ENCODE measurements around the gene RPLP2.
A peak's percentile ranks its signal among the peaks of the same experiment; 100 is the strongest.

The RPLP2 gene

DNA sequence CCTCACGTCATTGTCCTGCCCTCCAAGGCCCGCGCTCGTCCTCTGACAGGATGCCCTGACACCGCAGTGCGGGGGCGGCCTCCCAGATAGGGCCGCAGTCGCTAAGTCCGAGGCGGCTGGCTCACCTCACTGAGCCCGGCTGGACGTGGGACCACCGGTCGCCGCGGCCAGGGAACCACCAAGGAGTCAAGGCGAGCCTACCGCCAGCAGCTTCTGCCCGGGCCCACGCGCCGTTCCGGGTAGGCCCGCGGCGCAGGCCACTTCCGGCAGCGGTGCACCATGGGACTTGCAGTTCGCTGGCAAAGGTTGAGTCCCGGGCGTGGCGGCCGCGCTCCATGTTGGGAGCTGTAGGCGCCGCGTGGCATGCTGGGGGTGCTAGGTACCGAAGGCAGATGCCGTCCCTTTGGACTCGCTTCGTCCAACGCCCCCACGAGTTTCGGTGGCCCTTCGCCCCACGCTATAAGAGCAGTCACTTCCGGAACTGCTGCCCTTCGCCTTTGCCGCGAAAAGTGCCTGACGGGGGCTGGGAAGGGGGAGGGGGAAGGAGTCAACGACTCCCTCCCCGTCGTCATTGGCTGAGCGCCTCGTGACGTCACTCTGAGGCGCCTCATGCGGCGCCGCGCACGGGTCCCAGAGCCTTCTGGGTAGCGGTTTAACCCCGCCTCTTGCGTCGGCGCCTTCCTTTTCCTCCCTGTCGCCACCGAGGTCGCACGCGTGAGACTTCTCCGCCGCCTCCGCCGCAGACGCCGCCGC is at the start of gene RPLP2:
RPLP2 (plus strand) TSS at position 681 of the 753 bp plus-strand sequence. CDS start 268 bp downstream, outside the sequence.
- Histone ChIP-seq H3K4me3 (peak within 1 kb of the TSS; percentile 84 to 99 (median 96)), H3K27ac (peak within 1 kb of the TSS; percentile 83 to 100 (median 98))

DNA sequence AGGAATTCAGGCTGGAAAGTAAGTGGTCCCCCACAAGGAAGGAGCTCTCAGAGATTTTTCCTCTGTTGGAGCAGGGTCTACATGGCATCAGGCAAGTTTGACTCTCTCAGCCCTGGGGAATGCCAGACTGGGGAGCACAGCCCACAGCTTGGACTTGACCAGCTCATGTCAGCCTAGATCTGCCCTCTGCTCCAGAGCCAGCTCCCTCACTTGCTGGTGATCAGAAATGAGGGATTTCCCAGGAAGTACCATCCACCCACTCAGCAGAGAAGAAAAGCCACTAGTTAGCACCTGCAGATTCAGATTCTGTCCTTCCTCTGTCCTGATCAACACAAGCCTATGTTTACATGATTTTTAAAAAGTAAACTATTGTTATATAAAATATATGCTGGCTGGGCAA is 49.5 kb upstream of the RPLP2 start:
- no peak overlapping the region for H3K27ac ChIP-seq
- H3K4me3 ChIP-seq = no peak overlapping the region

DNA sequence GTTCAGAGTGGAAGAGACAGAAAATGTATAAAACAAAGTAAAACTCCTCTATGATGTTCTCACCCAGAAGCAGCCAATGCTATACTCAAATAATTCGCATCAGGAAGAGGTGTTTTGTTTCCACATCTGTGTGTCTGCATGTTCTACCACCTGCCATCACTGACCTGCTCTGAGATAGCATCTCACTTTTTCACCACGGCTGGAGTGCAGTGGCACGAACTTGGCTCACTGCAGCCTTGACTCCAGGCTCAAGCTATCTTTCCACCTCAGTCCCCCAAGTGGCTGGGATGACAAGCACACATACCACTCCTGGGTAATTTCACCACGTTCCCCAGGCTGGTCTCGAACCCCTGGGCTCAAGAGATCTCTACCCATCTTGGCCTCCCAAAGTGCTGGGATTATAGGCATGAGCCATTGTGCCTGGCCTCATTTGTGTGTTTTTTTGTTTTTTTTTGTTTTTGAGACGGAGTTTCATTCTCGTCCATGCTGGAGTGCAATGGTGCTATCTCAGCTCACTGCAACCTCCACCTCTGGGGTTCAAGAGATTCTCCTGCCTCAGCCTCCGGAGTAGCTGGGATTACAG is 48.1 kb upstream of the RPLP2 start:
- Histone ChIP-seq H3K27ac (peak overlapping the region in 1 of 21 experiments; percentile 63), H3K4me3 (no peak overlapping the region)

DNA sequence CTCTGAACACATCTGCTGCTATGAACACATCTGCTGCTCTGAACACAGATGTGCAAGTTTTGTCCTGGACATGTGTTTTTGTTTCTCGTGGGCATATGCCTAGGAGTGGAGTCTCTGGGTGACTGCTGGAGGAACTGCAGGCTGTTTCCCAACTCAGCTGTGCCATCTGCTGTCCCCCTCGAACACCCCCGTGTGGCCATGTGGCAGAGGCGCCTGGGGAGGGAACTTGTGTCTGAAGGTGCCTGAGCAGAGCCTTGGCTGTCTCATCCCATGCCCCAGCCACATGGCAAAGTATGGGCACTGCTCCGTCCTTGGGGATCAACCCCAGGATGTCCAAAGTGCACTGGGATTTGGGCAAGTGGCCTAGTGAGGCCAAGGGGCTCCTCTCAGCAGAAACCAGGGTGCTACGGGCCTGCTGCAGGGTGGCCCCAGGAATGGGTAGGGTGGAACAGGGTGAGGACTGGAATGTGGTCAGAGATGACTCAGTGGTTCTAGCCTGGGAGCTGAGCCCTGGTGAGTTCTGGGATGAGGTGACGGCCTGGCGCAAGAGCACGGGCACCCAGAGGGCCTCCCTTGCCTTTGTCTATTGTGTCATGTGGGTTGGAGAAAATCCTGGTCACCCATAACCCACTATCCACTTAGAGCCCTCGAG is 47.2 kb upstream of the RPLP2 start:
- H3K27ac ChIP-seq = peak overlapping the region in 18 of 21 experiments; percentile 5 to 69 (median 32)

DNA sequence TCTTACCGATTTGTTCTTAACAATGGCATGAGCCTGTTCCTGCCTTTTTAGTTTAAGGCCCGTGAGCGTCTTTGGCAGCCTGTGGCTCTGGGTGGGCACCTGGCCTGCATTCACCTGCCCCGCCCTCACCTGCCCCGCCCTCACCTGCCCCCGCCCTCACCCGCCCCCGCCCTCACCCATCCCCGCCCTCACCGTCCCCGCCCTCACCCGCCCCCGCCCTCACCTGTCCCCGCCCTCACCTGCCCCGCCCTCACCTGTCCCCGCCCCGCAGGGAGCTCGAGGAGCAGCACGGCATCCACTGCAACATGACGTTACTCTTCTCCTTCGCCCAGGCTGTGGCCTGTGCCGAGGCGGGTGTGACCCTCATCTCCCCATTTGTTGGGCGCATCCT is 46.7 kb upstream of the RPLP2 start:
- peak overlapping the region in 19 of 21 experiments; percentile 7 to 69 (median 47) for H3K27ac ChIP-seq

More for the DNA sequence above, 47.2 kb upstream of the RPLP2 start:
- no peak overlapping the region for H3K4me3 ChIP-seq

DNA sequence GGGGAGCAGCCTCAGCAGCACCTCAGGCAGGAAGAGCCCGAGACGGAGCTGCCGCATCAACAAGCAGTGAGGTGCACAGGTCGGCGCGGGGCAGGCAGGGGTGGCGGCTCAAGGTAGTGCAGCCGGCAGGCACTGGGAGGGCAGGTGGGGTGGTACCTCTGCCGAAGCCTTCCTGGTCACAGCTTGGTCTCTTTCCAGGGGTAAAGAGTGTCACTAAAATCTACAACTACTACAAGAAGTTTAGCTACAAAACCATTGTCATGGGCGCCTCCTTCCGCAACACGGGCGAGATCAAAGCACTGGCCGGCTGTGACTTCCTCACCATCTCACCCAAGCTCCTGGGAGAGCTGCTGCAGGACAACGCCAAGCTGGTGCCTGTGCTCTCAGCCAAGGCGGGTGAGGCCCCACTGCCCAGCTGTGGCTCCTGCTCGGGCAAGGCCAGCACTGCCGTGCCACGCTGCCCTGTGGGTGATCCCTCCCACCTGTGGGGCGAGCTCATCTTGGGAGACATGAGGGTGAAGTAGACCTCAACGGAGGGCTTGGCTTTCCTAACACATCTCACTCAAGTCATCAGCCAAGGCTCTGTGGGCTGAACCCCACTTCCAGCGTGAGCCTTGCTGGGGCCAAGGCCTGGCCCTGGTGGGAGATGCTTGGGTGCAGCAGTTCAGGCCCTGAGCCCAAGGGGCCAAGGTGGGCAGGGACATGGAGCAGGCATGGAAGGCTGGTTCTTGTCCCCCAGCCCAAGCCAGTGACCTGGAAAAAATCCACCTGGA is 46.0 kb upstream of the RPLP2 start:
- peak overlapping the region in 10 of 21 experiments; percentile 2 to 57 (median 44) for H3K27ac ChIP-seq

More for the DNA sequence above, 46.7 kb upstream of the RPLP2 start:
- no peak overlapping the region for H3K4me3 ChIP-seq

DNA sequence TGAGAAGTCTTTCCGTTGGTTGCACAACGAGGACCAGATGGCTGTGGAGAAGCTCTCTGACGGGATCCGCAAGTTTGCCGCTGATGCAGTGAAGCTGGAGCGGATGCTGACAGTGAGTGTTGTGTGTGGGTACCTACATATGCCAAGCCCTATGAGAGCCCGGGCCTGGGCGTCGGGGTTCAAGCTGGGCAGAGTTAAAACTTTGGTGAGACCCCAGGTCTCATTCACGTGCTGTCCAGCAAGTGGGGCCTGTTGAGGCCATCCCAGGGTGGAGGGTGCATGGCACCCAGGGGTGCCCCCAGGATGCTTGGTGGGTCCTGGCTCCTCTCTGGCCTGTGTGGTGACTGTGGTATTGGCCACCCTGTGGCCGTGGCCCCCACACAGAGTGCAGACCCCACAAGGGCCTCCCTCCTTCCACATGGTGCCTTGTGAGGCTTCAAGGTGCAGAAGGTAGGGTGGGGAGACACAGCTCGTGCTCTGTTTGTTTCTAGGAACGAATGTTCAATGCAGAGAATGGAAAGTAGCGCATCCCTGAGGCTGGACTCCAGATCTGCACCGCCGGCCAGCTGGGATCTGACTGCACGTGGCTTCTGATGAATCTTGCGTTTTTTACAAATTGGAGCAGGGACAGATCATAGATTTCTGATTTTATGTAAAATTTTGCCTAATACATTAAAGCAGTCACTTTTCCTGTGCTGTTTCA is 45.3 kb upstream of the RPLP2 start:
- no peak overlapping the region for H3K4me3 ChIP-seq
- peak overlapping the region in 3 of 21 experiments; percentile 2 to 56 (median 32) for H3K27ac ChIP-seq

More for the DNA sequence above, 46.0 kb upstream of the RPLP2 start:
- no peak overlapping the region for H3K4me3 ChIP-seq

DNA sequence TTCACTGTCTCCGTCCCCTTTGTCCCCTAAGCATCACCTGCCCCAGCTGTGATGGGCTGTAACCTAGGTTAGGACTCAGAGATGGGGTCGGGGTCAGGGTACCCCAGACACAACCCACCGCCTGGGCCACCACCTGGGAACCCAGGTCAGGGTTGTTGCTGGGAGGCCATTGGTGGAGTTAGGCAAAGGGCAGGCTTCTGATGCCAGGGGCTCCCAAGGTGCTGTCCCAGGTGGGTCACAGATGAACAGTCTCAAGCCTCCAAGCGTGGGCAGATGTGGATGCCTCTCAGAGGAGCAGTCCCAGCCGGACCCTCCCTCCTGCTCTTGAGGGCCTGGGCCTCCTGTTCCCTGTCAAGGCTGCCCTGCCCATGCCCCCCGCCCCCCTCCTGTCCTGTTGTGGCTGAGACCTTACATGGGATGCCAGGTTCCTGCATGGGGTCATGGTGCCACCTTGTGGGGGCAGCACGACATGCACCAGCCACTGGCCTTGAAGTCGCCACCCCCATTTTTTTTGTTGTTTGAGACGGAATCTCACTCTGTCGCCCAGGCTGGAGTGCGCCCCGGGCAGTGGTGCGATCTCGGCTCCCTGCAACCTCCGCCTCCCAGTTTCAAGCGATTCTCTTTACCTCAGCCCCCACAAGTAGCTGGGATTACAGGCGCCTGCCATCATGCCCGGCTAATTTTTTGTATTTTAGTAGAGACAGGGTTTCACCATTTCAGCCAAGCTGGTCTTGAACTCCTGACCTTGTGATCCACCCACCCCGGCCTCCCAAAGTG is 44.6 kb upstream of the RPLP2 start:
- Histone ChIP-seq H3K4me3 (no peak overlapping the region), H3K27ac (no peak overlapping the region)

DNA sequence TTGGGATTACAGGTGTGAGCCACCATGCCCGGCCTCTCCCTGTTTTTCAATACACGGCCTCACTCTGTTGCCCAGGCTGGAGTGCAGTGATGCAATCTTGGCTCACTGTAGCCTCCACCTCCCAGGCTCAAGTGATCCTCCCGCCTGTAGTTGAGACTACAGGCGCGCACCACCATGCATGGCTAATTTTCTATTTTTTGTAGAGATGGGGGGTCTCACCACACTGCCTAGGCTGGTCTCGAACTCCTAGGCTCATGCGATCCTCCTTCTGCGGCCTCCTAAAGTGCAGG is 44.0 kb upstream of the RPLP2 start:
- no peak overlapping the region for H3K4me3 ChIP-seq
- no peak overlapping the region for H3K27ac ChIP-seq

DNA sequence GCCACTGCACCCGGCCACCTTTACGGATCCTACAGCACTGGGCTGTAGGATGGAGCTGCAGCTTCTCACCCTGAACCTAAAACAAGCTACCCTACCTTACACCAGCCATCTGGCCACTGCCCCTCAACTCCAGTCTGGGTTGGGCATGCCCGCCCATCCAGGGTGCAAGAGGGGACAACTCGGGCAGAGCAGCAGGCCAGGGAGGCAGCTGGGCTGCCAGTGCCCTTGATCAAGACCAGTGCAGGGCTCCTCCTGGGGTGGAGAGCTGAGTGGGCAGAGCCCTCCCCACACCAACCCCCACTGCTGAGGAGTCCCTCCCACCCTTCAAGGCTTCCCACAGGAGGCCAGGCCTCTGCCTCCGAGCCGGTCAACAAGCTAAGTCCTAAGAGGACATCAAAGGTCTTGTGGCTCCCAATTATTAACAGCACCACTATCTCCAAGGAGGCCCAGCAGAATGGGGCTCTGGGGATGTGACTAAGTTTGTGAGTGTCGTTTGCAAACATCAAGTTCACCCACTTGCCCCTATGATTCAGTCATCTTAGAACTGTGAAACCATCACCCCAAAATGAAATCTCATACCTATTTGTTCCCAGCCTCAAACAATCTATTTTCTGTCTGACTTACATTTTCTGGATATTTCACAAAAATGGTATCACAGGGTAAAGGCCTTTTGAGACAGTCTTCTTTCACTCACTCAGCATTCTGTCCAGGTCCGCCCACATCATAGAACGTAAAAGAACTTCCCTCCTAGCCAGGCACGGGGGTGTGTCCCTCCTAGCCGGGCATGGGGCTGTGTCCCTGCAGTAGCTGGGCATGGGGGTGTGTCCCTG is 43.4 kb upstream of the RPLP2 start:
- Histone ChIP-seq H3K4me3 (no peak overlapping the region), H3K27ac (no peak overlapping the region)

DNA sequence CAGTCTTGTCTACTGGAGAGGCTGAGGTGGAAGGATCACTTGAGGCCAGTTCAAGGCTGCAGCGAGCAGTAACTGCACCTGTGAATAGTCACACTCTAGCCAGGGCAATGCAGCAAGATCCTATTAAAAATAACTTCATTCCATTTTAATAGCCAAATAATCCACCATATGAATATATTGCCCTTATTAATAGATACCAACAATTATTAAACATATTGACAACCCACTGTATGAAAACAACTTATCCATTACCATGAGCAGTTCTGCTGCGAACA is 42.9 kb upstream of the RPLP2 start:
- Histone ChIP-seq H3K4me3 (no peak overlapping the region), H3K27ac (no peak overlapping the region)

DNA sequence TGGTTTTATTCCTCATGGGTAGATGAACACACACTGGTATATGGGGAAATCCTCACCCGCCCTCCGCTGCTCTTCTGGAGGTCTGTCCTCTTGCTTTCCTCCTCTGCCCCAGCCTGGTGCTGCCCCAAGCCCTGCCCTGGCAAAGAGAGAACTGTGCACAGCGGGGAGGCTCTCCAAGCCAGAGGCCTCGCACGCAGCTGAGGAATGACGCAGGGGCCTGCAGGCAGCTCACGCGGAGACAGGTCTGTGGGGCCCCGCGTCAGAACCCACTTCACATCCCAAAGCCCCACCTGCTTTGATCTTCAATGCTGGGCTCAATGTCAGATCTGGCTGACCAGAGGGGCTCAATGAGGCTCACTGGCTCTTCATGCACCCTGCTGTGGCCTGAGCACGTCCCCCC is 42.5 kb upstream of the RPLP2 start:
- H3K27ac ChIP-seq = no peak overlapping the region
- H3K4me3 ChIP-seq = no peak overlapping the region

DNA sequence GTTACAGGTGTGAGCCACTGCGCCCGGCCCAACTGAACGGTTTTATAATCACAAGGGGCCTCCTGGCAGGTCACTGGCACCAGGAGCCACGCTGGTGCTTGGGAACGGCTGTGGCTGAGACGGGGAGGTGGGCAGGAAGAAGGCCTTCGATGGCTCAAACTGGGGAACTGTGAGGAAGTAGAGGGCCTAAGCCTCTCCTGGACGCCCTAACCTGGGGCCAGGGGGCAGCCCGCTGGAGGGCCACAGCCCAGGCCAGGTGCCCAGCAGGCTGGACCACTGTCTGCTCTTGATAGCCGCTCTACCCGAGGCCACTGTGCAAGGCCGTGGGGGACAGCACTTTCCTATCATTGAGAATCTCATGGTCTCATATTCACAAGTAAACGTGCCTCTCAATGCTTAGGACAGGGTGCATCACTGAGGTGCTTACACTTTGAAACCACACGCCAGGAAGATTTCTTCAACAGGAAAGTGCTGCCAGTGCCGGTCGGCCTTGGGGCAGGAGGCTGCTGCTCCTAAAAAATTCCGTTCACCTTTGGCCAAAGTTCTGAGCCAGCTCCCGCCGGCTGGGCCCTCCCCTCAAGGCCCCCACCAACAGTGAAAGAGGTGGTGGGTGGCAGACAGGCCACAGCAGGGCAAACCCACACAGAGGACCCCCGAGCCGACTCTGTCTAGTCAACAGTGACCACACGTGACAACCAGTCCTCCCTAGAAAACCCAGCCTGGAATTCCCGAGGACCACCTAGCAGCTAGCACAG is 39.7 kb upstream of the RPLP2 start:
- Histone ChIP-seq H3K27ac (no peak overlapping the region), H3K4me3 (no peak overlapping the region)

DNA sequence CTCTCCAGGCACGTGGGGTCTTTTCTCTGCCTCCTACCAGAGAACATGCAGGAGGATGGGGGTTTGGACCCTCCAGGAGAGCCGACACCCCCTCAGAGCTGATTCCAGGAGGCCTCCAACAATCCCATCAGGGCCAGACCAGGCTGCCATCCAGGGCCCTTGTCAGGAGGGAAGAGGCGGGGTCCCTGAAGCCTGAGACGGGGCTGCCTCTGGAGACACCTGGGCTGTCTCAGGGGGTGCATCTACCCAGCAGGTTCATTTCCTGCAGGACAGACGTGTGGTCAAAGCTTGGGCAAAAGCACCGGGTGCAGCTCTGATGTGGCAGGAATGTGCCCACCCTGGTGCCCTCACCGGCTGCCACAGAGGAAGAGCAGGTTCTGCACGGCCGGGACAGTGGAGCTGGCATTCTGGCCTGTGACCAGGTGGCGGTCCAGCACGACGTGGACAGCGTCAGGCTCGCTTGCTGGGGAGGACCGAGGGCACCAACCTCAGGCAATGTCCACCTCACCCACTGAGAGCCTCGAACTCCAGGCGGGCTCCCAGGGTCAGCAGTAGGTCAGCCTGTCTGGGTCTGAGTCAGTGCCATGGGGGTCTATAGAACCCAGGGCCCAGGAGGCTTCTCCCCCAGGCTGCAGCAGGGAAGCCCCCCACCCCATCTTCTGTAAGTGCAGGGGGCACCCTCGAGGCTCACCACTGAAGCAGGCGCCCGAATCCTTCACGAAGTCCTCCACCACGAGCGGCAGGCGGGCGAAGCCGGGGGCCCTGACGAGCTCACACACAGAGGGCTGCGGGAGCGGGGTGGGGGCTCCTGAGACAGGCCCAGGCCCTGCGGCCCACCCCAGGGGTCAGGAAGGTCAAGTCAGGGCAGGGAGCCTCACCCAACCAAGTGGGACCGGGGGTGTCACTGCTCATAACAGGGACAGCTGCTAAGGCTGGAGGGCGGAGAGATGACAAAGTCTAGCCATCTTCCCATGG is 38.8 kb upstream of the RPLP2 start:
- Histone ChIP-seq H3K27ac (no peak overlapping the region), H3K4me3 (no peak overlapping the region)

DNA sequence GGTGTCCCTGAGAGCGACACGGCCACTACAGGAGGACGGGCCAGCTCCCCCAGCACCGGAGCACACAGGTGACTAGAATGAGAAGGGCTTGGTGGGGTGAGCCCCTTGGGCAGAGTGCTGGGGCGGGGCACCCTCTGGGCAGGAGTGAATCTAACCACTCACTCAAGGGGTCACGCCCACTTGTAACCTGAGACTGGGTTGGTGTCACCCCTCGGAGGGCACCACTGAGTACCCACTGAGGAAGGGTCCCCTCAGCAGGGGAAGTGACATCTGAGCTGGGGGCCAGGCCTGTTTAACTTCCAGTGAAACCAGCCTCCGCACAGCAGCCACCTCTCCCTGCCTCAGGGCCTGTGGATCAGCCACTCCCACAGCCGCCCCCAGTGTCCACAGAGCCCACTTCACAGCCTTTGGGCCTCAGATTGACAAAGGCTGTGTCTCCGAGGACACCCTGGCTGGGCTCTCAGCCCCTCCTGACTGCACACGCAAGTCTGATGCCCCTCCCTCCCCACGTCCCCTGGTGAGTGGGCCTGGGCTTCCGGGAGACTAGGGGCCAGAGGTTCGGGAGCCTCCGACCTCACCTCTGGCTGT is 38.1 kb upstream of the RPLP2 start:
- no peak overlapping the region for H3K27ac ChIP-seq
- H3K4me3 ChIP-seq = no peak overlapping the region
